Stimulated activated CD8-positive, alpha-beta memory T cell treated with anti-CD3 and anti-CD28 coated beads, Interleukin-4, amount 100 ng/mL, for 1 hour (primary cell): ENCODE results near the gene UEVLD.
A peak's percentile ranks its signal among the peaks of the same experiment; 100 is the strongest.
"Not testable (repeated sequence)": the region's sequence is repeated elsewhere in the genome, so short reads cannot be mapped to it uniquely, and the experiment has no call there.

Source experiments
- DNase-seq, 2 donors: peaks; one replicate each; pipeline ENCODE4 v3.0.0-alpha.2; 2020; ENCODE audit warnings: low read depth in 2 of 2, low spot score in 1 of 2

UEVLD gene

DNA sequence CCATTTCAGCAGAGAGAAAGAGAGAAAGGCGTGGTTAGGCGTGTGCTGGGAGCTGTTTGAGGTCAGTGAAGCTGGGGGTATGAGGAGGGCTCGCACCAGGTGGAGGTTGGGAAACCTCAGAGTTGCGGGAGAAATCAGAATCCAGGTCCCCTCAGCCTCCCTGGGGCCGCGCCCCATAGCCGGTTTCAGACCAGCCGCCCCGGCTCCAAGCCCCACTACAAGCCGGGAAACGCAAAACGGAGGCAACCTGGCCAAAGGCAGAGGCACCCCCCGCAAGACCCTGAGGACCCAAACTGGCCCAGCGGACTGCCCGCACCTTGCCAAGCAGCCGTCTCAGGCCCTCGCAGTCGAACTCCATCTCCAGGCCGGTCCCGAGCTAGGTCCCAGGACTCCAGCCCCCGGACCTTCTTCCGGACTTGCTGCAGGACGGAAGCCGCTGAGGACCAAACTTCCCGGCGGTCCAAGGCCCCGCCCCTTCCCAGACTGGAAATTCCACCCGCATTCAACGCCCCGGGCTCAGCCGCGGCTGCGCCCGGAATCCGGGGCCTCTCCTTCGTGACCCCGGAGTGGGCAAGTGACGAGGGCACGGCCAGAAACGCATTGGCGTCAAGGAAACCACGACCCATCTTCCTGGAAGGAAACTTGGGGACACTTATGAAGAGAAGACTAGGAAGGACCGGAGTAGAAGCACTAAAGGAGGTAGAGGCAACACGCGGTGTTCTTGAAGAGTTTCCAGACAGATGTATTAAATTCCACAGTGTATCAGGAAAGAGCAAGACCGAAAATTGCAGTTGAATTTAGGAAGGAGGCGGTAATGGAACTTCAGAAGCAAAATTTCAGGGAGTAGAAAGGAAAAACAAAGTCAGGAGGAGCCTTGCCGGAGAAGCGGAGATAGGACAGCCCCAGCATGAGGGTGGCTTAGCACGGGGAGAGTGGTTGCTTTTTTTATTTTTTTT lies at the start of gene UEVLD:
Gene UEVLD, minus strand, starts transcription at position 438 of the 956 bp plus-strand sequence. Its CDS starts 80 bp downstream, at position 358.
- DNase-seq = peak; percentile 35

DNA sequence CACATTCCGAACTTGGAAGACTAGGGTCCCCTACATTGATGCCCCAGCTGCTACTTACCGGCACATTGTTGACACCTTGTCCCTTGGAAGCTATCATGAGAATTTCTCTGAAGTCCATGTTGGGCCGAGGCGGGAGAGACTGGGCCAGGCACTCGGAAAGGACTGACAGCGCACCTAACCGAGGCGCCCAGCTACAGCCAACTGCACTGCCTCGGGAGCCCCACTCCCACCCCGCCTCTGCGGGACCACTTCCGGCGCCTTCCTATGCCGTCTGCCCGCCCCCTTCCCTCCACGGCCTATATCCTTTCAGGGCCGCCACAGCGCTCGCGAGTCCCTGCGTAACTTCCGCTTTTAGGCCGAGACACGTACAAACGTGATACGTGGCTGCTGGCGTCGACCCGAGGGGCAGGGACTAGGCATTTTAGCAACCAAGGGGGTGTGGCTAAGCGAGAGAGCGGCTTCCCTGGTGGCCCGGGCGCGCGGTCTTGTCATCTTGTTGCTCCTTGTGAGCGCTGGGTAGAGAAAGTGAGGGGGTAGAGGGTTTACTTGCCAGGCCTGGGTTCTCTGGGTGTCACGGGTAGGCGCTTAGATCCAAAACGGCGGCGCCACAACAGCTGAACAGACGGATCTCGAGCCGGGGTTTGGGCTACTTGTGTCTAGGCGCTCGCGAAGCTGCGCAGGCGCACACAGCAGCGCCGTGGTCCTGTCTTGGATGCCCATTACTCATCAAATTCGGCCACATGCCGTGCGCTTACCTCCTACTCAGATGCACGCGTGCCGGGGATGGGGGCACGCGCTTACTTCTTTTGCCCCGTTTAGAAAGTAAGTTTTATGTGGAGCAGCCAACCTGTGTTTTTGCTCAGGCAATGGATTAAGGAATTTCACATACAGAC lies 45.9 kb upstream of the UEVLD start, which contains the start of gene SPTY2D1:
Gene SPTY2D1, minus strand, starts transcription at position 203 of the 893 bp plus-strand sequence. Its CDS starts 85 bp downstream, at position 118.
- peak; percentile 89 to 93 for DNase-seq

GRCh38 chr11:18633256-18634139 lies 45.0 kb upstream of the UEVLD start:
- no peak for DNase-seq

- DNase-seq = no peak
Observed at GRCh38 chr11:18632841-18633240, 44.3 kb upstream of the UEVLD start.

DNA sequence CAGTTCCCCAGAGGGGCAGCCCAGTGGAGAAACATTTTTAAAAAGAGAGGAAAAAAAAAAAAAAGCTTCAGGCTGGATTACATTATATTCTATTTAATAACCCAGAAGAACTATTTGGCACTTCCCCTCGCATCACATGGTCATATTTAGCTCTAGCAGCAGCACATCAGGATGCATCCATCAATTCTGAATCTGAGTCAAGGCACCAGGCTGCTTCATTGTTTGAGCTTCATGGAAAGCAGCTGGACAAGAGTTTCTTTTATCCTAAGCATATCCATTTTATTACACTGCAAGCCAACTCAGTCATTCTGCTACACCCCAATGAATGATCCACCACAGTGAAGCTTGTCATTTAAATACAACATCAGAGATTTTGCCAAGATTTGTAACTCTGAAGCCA lies 35.6 kb upstream of the UEVLD start:
- DNase-seq = no peak

GRCh38 chr11:18623707-18624106 lies 35.2 kb upstream of the UEVLD start:
- DNase-seq = no peak

- DNase-seq = no peak
Observed at GRCh38 chr11:18618342-18619025, 29.9 kb upstream of the UEVLD start.

DNA sequence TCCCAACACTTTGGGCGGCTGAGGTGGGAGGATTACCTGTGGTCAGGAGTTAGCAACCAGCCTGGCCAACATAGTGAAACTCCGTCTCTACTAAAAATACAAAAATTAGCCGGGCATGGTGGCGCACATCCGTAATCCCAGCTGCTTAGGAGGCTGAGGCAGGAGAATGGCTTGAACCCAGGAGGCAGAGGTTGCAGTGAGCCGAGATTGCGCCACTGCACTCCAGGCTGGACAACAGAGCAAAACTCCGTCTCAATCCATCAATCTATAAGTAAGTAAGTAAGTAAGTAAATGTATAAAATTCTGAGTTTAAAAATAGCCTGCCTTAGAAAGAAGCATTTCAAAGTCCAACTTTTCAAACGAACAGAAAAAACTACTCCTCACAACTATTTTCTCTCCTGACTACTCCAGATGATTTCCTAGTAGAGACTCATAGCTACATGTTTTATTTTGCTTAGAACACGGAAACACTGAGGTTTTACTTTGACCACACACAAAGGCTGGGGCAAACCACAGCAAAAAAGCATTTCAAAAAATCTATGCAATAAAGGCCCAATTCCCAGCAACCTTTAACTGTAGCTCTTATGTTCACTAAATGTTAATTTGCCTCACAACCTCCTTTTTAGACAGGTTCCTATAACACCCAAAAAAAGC lies 29.3 kb upstream of the UEVLD start:
- peak in 1 of 2 donors; percentile 21 for DNase-seq

GRCh38 chr11:18615628-18616392 lies 27.3 kb upstream of the UEVLD start:
- no peak for DNase-seq

DNA sequence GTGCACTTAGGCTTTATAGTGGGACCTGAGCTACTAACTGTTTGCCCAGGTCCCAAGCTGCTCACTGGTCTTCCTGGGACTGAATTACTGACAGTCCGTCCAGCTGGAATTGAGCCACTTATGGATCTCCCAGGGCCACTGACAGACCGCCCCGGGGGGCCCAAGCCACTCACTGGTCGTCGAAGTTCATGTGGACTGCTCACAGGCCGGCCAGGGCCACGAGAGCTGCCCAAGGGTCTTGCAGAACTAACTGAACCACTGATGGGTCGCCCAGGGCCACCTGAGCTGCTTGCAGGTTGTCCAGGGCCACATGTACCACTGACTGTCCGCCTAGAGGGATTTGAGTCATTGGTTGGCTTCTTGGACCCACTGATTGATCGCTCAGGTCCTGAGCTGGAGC lies 26.1 kb upstream of the UEVLD start:
- DNase-seq = no peak

- no peak for DNase-seq
Observed at GRCh38 chr11:18612394-18612793, 23.9 kb upstream of the UEVLD start.

GRCh38 chr11:18611196-18611595 lies 22.7 kb upstream of the UEVLD start:
- no peak for DNase-seq

GRCh38 chr11:18608376-18608775 lies 19.8 kb upstream of the UEVLD start:
- DNase-seq = no peak

DNA sequence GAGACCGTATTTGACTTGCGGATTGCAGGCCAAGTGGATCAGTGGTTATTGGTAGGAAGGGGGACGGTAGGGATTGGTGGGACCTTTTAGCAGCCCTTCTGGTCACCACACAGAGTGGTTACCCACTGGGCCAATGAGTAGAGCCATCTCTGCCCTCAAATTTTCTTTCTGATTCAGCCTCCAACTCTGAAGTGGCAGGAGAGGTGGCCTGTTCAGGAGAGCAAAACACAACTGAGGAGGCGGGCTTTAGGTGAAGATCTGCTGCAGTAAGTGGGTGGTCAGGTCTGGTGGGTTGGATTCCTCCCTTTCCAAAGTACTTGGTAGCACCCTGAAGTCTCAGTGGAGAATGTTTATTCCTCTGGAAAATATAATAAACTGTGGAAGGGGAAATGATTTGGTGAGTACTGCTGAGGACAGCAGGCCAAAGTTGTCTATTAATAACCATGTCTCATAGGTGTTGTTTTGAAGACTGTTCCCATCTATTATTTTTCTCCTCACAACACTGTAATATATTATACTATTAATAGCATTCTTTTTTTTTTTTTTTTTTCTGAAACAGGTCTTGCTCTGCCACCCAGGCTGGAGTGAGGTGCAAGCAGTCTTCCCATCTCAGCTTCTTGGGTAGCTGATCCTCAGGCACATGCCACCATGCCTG lies 12.5 kb upstream of the UEVLD start:
- DNase-seq = no peak

- DNase-seq = no peak
Observed at GRCh38 chr11:18599739-18600230, 11.3 kb upstream of the UEVLD start, which contains the start of gene MISFA. Gene MISFA (plus strand): TSS chr11:18599789. CDS start chr11:18599929, 140 bp downstream.

DNA sequence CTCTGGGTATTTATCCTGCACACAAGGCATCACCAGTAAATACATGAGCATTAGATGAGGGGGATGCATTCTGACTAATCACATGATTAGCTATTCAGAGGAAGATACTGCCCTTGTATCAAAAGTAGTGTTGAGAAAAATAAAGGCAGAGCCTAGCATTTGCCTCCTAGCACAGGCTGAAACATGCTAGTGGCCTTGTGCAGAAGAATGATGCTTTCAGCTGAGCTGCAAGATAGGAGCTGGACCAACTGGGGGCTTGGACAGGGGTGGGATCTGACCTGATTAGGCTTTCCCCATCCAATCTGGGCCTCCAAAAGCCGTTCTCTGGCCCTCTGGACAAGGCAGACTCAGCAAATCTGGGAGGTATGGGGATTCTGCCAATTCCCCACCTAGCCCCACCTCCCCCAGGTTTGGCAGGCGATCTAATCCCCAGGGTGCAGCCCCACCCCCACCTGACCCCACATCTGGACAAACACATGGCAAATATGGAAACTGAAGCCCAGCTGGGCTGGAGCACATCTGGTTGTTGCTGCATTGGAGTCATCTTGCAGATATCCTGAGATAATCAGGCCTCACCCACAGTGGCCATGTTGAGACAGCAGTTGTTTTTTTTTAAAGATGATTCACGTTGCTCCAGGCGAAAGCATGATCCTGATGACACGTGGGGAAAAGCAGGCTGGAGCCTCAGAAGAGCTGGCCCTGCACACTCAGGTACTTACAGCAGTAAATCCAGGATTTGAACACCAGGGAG lies 6.6 kb upstream of the UEVLD start:
- DNase-seq = no peak

DNA sequence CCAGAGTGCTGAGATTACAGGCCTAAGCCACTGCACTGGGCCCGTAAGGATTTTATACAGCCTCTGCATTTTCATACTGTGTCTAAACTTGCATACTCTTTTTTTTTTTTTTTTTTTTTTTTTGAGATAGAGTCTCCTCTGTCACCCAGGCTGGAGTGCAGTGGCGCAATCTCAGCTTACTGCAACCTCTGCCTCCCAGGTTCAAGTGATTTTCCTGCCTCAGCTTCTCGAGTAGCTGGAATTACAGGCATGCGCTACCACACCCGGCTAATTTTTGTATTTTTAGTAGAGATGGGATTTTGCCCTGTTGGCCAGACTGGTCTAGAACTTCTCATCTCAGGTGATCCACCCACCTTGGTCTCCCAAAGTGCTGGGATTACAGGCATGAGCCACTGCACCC lies 5.6 kb upstream of the UEVLD start:
- DNase-seq = not testable (repeated sequence)
